ENCODE data around the gene COX4I1.

DNA sequence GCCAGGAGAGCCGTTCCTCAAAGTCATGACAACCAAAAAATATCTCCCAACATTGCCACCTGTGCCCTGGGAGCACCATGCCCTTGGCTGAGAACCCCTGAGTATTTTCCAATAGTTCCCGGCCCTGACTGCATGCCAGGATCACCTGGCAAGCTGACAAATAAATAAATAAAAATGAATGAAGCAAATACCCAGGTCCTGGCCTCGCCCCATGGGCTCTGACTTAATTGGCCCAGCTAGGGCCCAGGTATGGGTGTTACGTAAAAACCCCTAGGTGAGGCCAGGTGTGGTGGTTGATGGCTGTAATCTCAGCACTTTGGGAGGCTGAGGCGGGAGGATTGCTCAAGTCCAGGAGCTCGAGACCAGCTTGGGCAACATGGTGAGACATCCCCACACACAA, 45.9 kb upstream of the COX4I1 start:
- TF ChIP-seq EZH2phosphoT487 (IDR thresholded peaks at IDR 0.05; ENCODE audit: borderline replicate concordance) = no peak
- no peak for TF ChIP-seq SRF (IDR thresholded peaks at IDR 0.05; ENCODE audit: low read depth)
- no peak for TF ChIP-seq POLR2A (IDR thresholded peaks at IDR 0.05; ENCODE audit: borderline replicate concordance, extremely low read depth, insufficient read depth, insufficient read length)
- no peak for TF ChIP-seq EZH2 (IDR thresholded peaks at IDR 0.05)

All from HCT116 (cell line).